Measurements from ENCODE around the gene ZGPAT.

- no peak for TF ChIP-seq ZFP41 (CRISPR knock-in tag; IDR thresholded peaks at IDR 0.05; ENCODE audit: borderline replicate concordance)
- no peak for TF ChIP-seq THRA (CRISPR knock-in tag; IDR thresholded peaks at IDR 0.05; ENCODE audit: borderline replicate concordance)
- TF ChIP-seq RNF2 (conservative IDR thresholded peaks at IDR 0.05; ENCODE audit: low read depth) = no peak
- TF ChIP-seq POLR2A (IDR thresholded peaks at IDR 0.05; ENCODE audit: insufficient read depth in 1 of 2, low read depth in 2 of 2, low read length in 2 of 2) = no peak
- TF ChIP-seq, protein P1, sequence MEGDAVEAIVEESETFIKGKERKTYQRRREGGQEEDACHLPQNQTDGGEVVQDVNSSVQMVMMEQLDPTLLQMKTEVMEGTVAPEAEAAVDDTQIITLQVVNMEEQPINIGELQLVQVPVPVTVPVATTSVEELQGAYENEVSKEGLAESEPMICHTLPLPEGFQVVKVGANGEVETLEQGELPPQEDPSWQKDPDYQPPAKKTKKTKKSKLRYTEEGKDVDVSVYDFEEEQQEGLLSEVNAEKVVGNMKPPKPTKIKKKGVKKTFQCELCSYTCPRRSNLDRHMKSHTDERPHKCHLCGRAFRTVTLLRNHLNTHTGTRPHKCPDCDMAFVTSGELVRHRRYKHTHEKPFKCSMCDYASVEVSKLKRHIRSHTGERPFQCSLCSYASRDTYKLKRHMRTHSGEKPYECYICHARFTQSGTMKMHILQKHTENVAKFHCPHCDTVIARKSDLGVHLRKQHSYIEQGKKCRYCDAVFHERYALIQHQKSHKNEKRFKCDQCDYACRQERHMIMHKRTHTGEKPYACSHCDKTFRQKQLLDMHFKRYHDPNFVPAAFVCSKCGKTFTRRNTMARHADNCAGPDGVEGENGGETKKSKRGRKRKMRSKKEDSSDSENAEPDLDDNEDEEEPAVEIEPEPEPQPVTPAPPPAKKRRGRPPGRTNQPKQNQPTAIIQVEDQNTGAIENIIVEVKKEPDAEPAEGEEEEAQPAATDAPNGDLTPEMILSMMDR (CRISPR knock-in tag; IDR thresholded peaks at IDR 0.05) = no peak
- TF ChIP-seq HBP1 (CRISPR knock-in tag; IDR thresholded peaks at IDR 0.05; ENCODE audit: low read depth) = no peak
- TF ChIP-seq, protein P2, sequence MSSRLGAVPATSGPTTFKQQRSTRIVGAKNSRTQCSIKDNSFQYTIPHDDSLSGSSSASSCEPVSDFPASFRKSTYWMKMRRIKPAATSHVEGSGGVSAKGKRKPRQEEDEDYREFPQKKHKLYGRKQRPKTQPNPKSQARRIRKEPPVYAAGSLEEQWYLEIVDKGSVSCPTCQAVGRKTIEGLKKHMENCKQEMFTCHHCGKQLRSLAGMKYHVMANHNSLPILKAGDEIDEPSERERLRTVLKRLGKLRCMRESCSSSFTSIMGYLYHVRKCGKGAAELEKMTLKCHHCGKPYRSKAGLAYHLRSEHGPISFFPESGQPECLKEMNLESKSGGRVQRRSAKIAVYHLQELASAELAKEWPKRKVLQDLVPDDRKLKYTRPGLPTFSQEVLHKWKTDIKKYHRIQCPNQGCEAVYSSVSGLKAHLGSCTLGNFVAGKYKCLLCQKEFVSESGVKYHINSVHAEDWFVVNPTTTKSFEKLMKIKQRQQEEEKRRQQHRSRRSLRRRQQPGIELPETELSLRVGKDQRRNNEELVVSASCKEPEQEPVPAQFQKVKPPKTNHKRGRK (CRISPR knock-in tag; IDR thresholded peaks at IDR 0.05) = no peak
- TF ChIP-seq BHLHE40 (IDR thresholded peaks at IDR 0.05; ENCODE audit: low read length) = no peak
- no peak for TF ChIP-seq ATF6 (CRISPR knock-in tag; conservative IDR thresholded peaks at IDR 0.05)
- TF ChIP-seq ZBTB21 (CRISPR knock-in tag; IDR thresholded peaks at IDR 0.05) = no peak
- TF ChIP-seq SAP130 (CRISPR knock-in tag; IDR thresholded peaks at IDR 0.05; ENCODE audit: low read depth) = no peak
- TF ChIP-seq REST (IDR thresholded peaks at IDR 0.05; ENCODE audit: borderline replicate concordance in 1 of 2, low read depth in 1 of 2, low read length in 2 of 2) = no peak
- TF ChIP-seq EEA1 (CRISPR knock-in tag; IDR thresholded peaks at IDR 0.05; ENCODE audit: borderline replicate concordance) = no peak
- no peak for TF ChIP-seq RBM39 (IDR thresholded peaks at IDR 0.05; ENCODE audit: low read depth, low read length, poor library complexity, severe bottlenecking)
These were observed 66.5 kb downstream of the ZGPAT start for GRCh38 chr20:63774306-63774705.
